Peyer's patch (tissue), 4 donors: ENCODE data around the gene ASZ1. TPM values are rescaled to one million over a fixed set of nuclear protein-coding genes. Genes with fewer than 3 reads are reported as not detected.

Experiments used
- DNase-seq, 3 donors: peaks; one replicate each; pipeline ENCODE4 v3.0.0-alpha.2; 2017 to 2019
- H3K27ac ChIP-seq, 4 donors: fragments of 200-600 bp; sonication (generic); one replicate each; pipeline ENCODE4 v1.5.1; 2016 to 2019
- H3K27me3 ChIP-seq, 2 donors: fragments of 200-600 bp; sonication (generic); one replicate each; pipeline ENCODE4 v1.5.1; 2019
- H3K36me3 ChIP-seq, 3 donors: fragments of 200-600 bp; sonication (generic); one replicate each; pipeline ENCODE4 v1.5.1; 2016 to 2019
- H3K4me1 ChIP-seq, 4 donors: fragments of 200-600 bp; sonication (generic); one replicate each; pipeline ENCODE4 v1.5.1; 2016 to 2019
- H3K4me3 ChIP-seq, 4 donors: fragments of 200-600 bp; sonication (generic); 1 replicate in 3 of 4; 2 replicates in 1 of 4; pipeline ENCODE4 v1.5.1; 2016 to 2019; ENCODE audit warnings: mild to moderate bottlenecking in 1 of 4
- H3K9me3 ChIP-seq, 4 donors: fragments of 200-600 bp; sonication (generic); one replicate each; pipeline ENCODE4 v1.5.1; 2016 to 2019; ENCODE audit warnings: mild to moderate bottlenecking in 1 of 4
- CTCF ChIP-seq, 6 experiments: fragments of 450-650 bp in 4 of 6; fragments of 200-600 bp in 2 of 6; sonication (generic) in 1 of 6; IDR thresholded peaks; one replicate each; pipeline ENCODE4 v1.5.1; 2017 to 2019; ENCODE audit warnings: antibody characterized with exemption in 6 of 6, mild to moderate bottlenecking in 3 of 6, moderate library complexity in 1 of 6
- POLR2A ChIP-seq, 2 donors: fragments of 450-650 bp; IDR thresholded peaks; one replicate each; pipeline ENCODE4 v1.5.1; 2017; ENCODE audit warnings: antibody characterized with exemption in 2 of 2, mild to moderate bottlenecking in 2 of 2, moderate library complexity in 2 of 2
- total RNA-seq, 4 donors: library from RNA; depleted of rRNA; stranded (reverse); fragments of >200 nt; gene quantifications; one replicate each; pipeline ENCODE4 v1.1.0, GENCODE V29; 2016

Gene ASZ1
- total RNA-seq, 4 donors from 2014 or later, result not detected

GRCh38 chr7:117322741-117323304, 104.5 kb downstream of the ASZ1 start, which contains the start of gene WNT2:
TSS of gene WNT2 (minus strand) at chr7:117323058. CDS start at chr7:117322989, 69 bp downstream.
- Histone ChIP-seq H3K27me3 (peaks cover 0 to 13% of the 10 kb centered on the region in 2 donors), H3K4me3 (peak within 1 kb of the TSS in 2 of 4 donors; percentile 33 to 44), H3K36me3 (no peaks in the 10 kb centered on the region), H3K27ac (no peak within 1 kb of the TSS), H3K9me3 (no peaks in the 10 kb centered on the region), H3K4me1 (peaks cover 0 to 22% (median 0%) of the 10 kb centered on the region in 4 donors)
- TF ChIP-seq POLR2A (IDR thresholded peaks at IDR 0.05) (no peak), CTCF (IDR thresholded peaks at IDR 0.05) (no peak)
- DNase-seq, result no peak

- Histone ChIP-seq H3K9me3 (no peaks in the 10 kb centered on the region), H3K36me3 (no peaks in the 10 kb centered on the region), H3K27ac (no peak overlapping the region), H3K27me3 (peaks cover 0 to 13% of the 10 kb centered on the region in 2 donors), H3K4me1 (peaks cover 0 to 22% (median 0%) of the 10 kb centered on the region in 4 donors), H3K4me3 (no peak overlapping the region)
- TF ChIP-seq CTCF (IDR thresholded peaks at IDR 0.05) (no peak), POLR2A (IDR thresholded peaks at IDR 0.05) (no peak)
- DNase-seq, result no peak
These were observed 106.8 kb downstream of the ASZ1 start for GRCh38 chr7:117320523-117320922.

GRCh38 chr7:117319181-117319580, 108.1 kb downstream of the ASZ1 start:
- peaks cover 0 to 18% (median 0%) of the 10 kb centered on the region in 4 donors for H3K4me1 ChIP-seq
- no peaks in the 10 kb centered on the region for H3K36me3 ChIP-seq
- H3K27ac ChIP-seq, result no peak overlapping the region
- TF ChIP-seq CTCF (IDR thresholded peaks at IDR 0.05), result no peak
- no peak for TF ChIP-seq POLR2A (IDR thresholded peaks at IDR 0.05)
- H3K27me3 ChIP-seq, result peaks cover 0 to 9% of the 10 kb centered on the region in 2 donors
- H3K4me3 ChIP-seq, result no peak overlapping the region
- DNase-seq, result no peak
- no peaks in the 10 kb centered on the region for H3K9me3 ChIP-seq

GRCh38 chr7:117313582-117313981, 113.7 kb downstream of the ASZ1 start:
- TF ChIP-seq CTCF (IDR thresholded peaks at IDR 0.05), result no peak
- no peak for TF ChIP-seq POLR2A (IDR thresholded peaks at IDR 0.05)

More at GRCh38 chr7:117313582-117313981, 113.7 kb downstream of the ASZ1 start:
- H3K27me3 ChIP-seq, result no peaks in the 10 kb centered on the region
- H3K36me3 ChIP-seq, result no peaks in the 10 kb centered on the region
- H3K4me3 ChIP-seq, result no peak overlapping the region
- DNase-seq, result no peak
- no peaks in the 10 kb centered on the region for H3K9me3 ChIP-seq
- no peak overlapping the region for H3K27ac ChIP-seq
- no peaks in the 10 kb centered on the region for H3K4me1 ChIP-seq

Other genes starting within 250 kb of the ASZ1 start
- not detected for gene WNT2, start 104.4 kb downstream of the ASZ1 start, total RNA-seq
- 10 to 100 TPM; 36.4 to 72.7 (median 49.7) TPM for gene CFTR, start 52.5 kb upstream of the ASZ1 start, total RNA-seq